Cerebellar cortex (tissue), 1 donor: ENCODE measurements around the gene XK.
A peak's percentile ranks its signal among the peaks of the same experiment; 100 is the strongest.
"Not testable (repeated sequence)": the region's sequence is repeated elsewhere in the genome, so short reads cannot be mapped to it uniquely, and the experiment has no call there.

ENCODE experiments used
- DNase-seq: peaks from one replicate; pipeline ENCODE4 v3.0.0-alpha.2; 2015; ENCODE audit warnings: low spot score

Gene XK

GRCh38 chrX:37685381-37686359, at the start of gene XK:
Gene XK (plus strand): TSS chrX:37685791. CDS start chrX:37685962, 171 bp downstream.
- peak; percentile 54 for DNase-seq

- DNase-seq: no peak
These were observed 47.5 kb upstream of the XK start for GRCh38 chrX:37638047-37638446.

GRCh38 chrX:37640142-37640541, 45.4 kb upstream of the XK start:
- DNase-seq: no peak

GRCh38 chrX:37641859-37642258, 43.7 kb upstream of the XK start:
- DNase-seq: no peak

GRCh38 chrX:37644381-37645305, 40.9 kb upstream of the XK start:
- DNase-seq: no peak

- DNase-seq: no peak
These were observed 39.3 kb upstream of the XK start for GRCh38 chrX:37646254-37646653.

GRCh38 chrX:37650879-37651278, 34.7 kb upstream of the XK start:
- DNase-seq: not testable (repeated sequence)

GRCh38 chrX:37651921-37652452, 33.6 kb upstream of the XK start:
- DNase-seq: no peak

GRCh38 chrX:37652589-37653231, 32.9 kb upstream of the XK start:
- no peak for DNase-seq

- no peak for DNase-seq
These were observed 32.0 kb upstream of the XK start for GRCh38 chrX:37653397-37654085.

- DNase-seq: no peak
These were observed 27.1 kb upstream of the XK start for GRCh38 chrX:37658343-37659030.

- no peak for DNase-seq
These were observed 26.5 kb upstream of the XK start for GRCh38 chrX:37659047-37659446.

GRCh38 chrX:37662181-37662580, 23.4 kb upstream of the XK start:
- no peak for DNase-seq

GRCh38 chrX:37666516-37666915, 19.1 kb upstream of the XK start:
- no peak for DNase-seq

GRCh38 chrX:37667141-37667540, 18.4 kb upstream of the XK start:
- no peak for DNase-seq

GRCh38 chrX:37672563-37672962, 13.0 kb upstream of the XK start:
- no peak for DNase-seq

- DNase-seq: no peak
These were observed 8.8 kb upstream of the XK start for GRCh38 chrX:37676811-37677210.

- DNase-seq: no peak
These were observed 8.3 kb upstream of the XK start for GRCh38 chrX:37677243-37677642.

- DNase-seq: no peak
These were observed 7.8 kb upstream of the XK start for GRCh38 chrX:37677765-37678164.

GRCh38 chrX:37678574-37678973, 7.0 kb upstream of the XK start:
- DNase-seq: no peak

- no peak for DNase-seq
These were observed 6.4 kb upstream of the XK start for GRCh38 chrX:37679230-37679629.
